ENCODE measurements around the gene DGAT2L6.

Gene DGAT2L6

DNA sequence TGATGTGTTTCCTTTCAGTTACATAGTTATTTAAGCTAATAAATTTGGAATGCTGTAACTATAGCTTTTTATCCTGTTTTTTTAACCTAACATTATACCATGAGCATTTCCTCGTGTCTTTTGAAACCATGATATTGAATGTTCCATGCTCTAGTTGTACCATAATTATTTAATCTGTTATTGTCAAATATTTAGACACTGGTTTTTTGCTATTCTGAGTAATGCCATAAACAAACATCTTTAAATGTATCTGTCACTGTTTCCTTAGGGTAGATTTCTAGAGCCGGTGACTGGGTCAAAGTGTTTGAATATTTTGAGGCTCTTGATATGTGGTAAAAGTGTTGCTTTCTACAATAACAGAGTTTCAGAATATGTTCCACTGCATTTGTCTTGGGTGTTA is 38.7 kb upstream of the DGAT2L6 start:
- peaks cover 5% of the 10 kb centered on the region for H3K4me1 ChIP-seq (ENCODE audit: insufficient read depth, low read length, poor library complexity, severe bottlenecking)
- H3K4me2 ChIP-seq (ENCODE audit: low read depth, low read length, poor library complexity, severe bottlenecking): no peak overlapping the region
- H3K79me2 ChIP-seq (ENCODE audit: insufficient read depth, low read length): peaks cover 30% of the 10 kb centered on the region
- H2AFZ ChIP-seq (ENCODE audit: low read length): no peak overlapping the region
- no peaks in the 10 kb centered on the region for H3K9me3 ChIP-seq (ENCODE audit: insufficient read depth, low read depth, low read length)
- no peaks in the 10 kb centered on the region for H3K27me3 ChIP-seq (ENCODE audit: insufficient read depth, low read length, poor library complexity, severe bottlenecking)
- H3K36me3 ChIP-seq (ENCODE audit: insufficient read depth, low read length): no peaks in the 10 kb centered on the region
- no peak for TF ChIP-seq CTCF (conservative IDR thresholded peaks at IDR 0.05; ENCODE audit: low read length)
- TF ChIP-seq EZH2phosphoT487 (IDR thresholded peaks at IDR 0.05; ENCODE audit: borderline replicate concordance): no peak
- no peak overlapping the region for H3K9ac ChIP-seq (ENCODE audit: low read depth, low read length, poor library complexity, severe bottlenecking)
- no peaks in the 10 kb centered on the region for H3K9me2 ChIP-seq (replicated peaks; ENCODE audit: low read depth, low read length)
- H3F3A ChIP-seq (ENCODE audit: low read depth): no peaks in the 10 kb centered on the region
- peaks cover 18% of the 10 kb centered on the region for H4K20me1 ChIP-seq (ENCODE audit: insufficient read depth, low read length, poor library complexity, severe bottlenecking)
- no peak overlapping the region for H3K4me3 ChIP-seq (ENCODE audit: low read length, poor library complexity, severe bottlenecking)

DNA sequence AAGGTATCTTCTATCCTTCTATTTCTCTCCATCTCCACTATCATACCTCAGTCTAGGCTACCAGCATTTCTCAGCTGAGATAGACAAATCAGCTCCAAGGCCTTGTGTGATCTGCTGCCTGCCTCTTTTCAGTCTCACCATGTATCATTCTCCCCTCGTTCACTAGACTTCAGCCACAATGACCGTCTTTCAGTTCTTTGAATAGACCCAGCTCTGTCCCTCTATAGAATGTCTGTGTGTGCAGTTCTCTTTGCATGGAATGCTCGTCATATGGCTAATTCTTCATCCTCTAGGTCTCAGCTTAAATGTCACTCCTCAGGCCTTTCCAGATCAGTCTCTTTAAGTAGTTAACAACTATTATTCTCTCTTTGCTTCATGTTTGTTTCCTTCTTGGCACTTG is 37.5 kb upstream of the DGAT2L6 start:
- H4K20me1 ChIP-seq (ENCODE audit: insufficient read depth, low read length, poor library complexity, severe bottlenecking): peaks cover 11% of the 10 kb centered on the region
- H3K79me2 ChIP-seq (ENCODE audit: insufficient read depth, low read length): peaks cover 20% of the 10 kb centered on the region
- no peaks in the 10 kb centered on the region for H3K36me3 ChIP-seq (ENCODE audit: insufficient read depth, low read length)
- no peak overlapping the region for H3K4me2 ChIP-seq (ENCODE audit: low read depth, low read length, poor library complexity, severe bottlenecking)
- no peaks in the 10 kb centered on the region for H3K9me2 ChIP-seq (replicated peaks; ENCODE audit: low read depth, low read length)
- no peaks in the 10 kb centered on the region for H3K9me3 ChIP-seq (ENCODE audit: insufficient read depth, low read depth, low read length)
- H3K4me1 ChIP-seq (ENCODE audit: insufficient read depth, low read length, poor library complexity, severe bottlenecking): peaks cover 5% of the 10 kb centered on the region
- no peak overlapping the region for H3K9ac ChIP-seq (ENCODE audit: low read depth, low read length, poor library complexity, severe bottlenecking)
- no peak overlapping the region for H2AFZ ChIP-seq (ENCODE audit: low read length)
- H3K27me3 ChIP-seq (ENCODE audit: insufficient read depth, low read length, poor library complexity, severe bottlenecking): no peaks in the 10 kb centered on the region
- H3F3A ChIP-seq (ENCODE audit: low read depth): no peaks in the 10 kb centered on the region
- no peak for TF ChIP-seq CTCF (conservative IDR thresholded peaks at IDR 0.05; ENCODE audit: low read length)
- TF ChIP-seq EZH2phosphoT487 (IDR thresholded peaks at IDR 0.05; ENCODE audit: borderline replicate concordance): no peak
- no peak overlapping the region for H3K4me3 ChIP-seq (ENCODE audit: low read length, poor library complexity, severe bottlenecking)

DNA sequence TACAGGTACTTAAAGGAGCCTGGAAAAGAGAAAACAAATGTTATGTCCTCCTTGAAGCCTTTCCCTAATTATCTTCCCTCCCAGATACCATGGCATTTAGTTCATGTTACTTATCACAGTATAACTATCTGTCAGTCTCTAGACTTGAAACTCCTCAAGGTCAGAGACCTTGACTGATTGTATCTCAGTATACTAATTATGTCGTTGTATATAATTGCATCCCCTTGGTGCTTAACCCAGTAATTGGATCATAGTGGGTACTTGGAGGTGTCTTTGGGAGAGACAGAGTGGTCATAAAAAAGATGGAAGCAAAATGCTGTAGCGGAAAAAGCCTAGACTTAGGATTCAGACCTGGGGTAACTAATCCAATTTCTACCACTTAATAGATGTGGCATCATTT is 35.9 kb upstream of the DGAT2L6 start:
- Histone ChIP-seq H3K79me2 (ENCODE audit: insufficient read depth, low read length) (0 out of 2 replicates have a peak, but pooled peaks cover 3% of the 10 kb centered on the region), H3K27me3 (ENCODE audit: insufficient read depth, low read length, poor library complexity, severe bottlenecking) (no peaks in the 10 kb centered on the region), H3K9me2 (replicated peaks; ENCODE audit: low read depth, low read length) (no peaks in the 10 kb centered on the region), H3F3A (ENCODE audit: low read depth) (no peaks in the 10 kb centered on the region), H3K4me2 (ENCODE audit: low read depth, low read length, poor library complexity, severe bottlenecking) (no peak overlapping the region), H3K9ac (ENCODE audit: low read depth, low read length, poor library complexity, severe bottlenecking) (no peak overlapping the region), H3K4me3 (ENCODE audit: low read length, poor library complexity, severe bottlenecking) (no peak overlapping the region), H3K9me3 (ENCODE audit: insufficient read depth, low read depth, low read length) (no peaks in the 10 kb centered on the region), H3K36me3 (ENCODE audit: insufficient read depth, low read length) (no peaks in the 10 kb centered on the region), H3K4me1 (ENCODE audit: insufficient read depth, low read length, poor library complexity, severe bottlenecking) (no peaks in the 10 kb centered on the region), H4K20me1 (ENCODE audit: insufficient read depth, low read length, poor library complexity, severe bottlenecking) (peaks cover 2% of the 10 kb centered on the region), H2AFZ (ENCODE audit: low read length) (no peak overlapping the region)
- TF ChIP-seq CTCF (conservative IDR thresholded peaks at IDR 0.05; ENCODE audit: low read length) (no peak), EZH2phosphoT487 (IDR thresholded peaks at IDR 0.05; ENCODE audit: borderline replicate concordance) (no peak)
